Mucosa of gallbladder (tissue), 1 donor: ENCODE results near the gene SLC12A3. TPM values are rescaled to one million over a fixed set of nuclear protein-coding genes. Genes with fewer than 3 reads are reported as not detected.

Experiments used
- DNase-seq: peaks from one replicate; pipeline ENCODE4 v3.0.0-alpha.2; 2020; ENCODE audit warnings: low spot score
- total RNA-seq: library from RNA; stranded (reverse); gene quantifications from one replicate; pipeline ENCODE4 v1.2.1, GENCODE V29; 2021
- donor health status: DM: no; HTN: no; CAD: no.

SLC12A3 gene
- total RNA-seq, 1 donor from 2014 or later = 0.20 TPM

DNA sequence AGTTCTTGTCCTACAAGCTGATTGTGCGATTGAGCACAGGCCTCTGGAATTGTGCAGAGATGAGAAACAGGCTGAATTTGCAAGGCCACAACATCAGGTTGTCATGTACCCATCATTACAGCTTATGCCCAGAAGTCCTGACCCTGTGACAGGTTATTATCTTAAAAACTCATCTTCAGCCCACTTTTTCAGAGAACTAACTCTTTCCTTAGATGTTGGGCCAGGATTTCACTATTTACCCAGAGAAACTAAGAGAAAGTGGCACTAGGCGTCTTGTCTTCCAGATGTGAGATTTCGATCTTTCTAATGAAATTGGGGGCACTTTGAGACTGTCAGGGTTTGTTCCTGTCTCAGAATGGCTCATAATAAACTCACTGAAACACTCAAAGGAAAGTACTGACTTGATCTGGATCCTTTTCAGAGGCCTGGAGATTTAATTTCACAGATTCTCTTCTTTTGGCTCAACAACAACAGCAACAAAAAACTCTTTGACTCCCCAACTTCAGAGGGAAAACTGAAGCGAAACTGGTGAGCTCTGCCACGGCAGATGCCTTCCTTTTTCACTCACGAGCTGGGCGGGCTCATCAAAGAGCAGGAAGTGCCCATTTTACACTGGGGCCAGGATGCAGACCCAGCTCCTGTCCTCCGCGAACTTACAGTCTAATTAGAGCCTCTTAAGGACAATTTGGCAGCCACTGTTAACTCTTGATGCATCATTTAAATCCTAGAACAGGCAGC lies 17.7 kb upstream of the SLC12A3 start:
- no peak for DNase-seq

DNA sequence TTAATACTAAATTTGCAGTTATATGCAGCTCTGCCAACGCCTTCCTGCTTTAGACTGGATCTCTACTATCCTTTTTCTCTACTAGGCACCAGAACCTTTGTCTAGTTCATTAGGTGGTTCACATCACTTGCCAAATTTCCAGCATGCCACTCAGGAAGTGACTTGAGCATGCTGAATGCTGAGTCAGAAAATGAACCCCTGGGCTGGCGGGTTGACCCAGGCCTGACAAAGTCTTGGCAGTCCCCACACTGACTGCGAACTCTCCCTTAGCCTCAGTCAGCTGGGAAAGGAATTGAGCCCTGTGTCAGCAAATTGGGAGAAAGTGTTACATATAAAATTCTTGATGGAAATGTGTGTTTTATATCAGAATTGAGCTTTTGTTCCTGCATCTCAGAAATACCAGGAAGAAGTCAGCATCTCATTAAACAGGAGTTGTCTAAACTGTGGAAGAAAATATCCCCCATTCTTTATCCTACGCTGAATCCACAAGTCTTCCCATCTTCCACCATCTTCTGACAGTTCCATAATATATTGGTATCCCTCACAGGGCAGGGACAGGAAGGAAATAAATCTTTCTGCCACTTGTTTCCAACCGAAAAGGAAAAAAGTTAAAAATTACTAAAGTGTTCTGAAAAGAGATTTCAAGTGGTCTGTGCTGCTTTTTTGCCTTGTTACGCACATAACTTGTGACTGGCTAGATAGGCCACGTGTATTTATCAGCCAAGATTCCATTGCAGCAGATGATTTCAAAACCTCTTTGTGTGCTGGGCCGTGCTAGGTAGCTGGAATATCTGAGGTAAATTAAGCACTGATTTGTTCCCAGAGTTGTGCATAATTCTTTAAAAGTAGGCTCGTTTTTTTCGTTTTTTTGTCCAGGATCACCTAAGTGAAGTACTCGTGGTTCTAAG lies 16.7 kb upstream of the SLC12A3 start:
- DNase-seq = no peak

DNA sequence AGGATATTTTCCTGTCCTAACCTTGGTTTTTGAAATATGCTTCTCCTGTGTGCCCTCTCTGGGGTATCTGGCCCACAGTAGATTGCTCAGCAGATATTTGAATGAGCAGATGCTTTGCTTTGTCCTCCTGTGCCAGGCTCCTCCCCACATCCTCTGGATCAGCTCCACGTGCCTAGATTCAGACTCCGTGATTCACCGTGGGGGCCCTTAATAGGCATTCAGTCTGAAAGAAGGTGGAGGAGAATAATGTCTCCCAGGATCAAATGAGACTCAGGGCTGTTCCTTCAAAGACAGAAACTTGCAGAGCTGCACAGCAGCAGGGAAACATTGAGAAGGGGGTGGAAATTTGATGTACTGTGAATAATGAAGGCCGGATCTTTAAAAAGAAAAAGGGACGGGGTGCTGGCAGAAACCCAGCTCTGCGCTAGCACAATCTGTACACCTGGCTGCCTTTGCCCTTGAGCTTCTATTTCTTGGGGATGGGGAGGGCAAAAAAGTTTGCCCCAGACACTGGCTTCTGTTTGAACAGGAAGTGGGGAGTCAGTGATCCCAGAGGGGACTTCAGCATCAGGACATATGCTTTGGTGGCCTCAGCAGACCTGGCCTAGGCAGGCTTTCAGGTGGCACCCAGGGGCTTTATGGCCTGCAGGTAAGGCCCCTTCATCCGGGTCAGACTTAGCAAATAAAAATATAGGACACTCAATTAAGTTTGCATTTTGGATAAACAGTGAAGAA lies 15.9 kb upstream of the SLC12A3 start:
- DNase-seq = no peak

DNA sequence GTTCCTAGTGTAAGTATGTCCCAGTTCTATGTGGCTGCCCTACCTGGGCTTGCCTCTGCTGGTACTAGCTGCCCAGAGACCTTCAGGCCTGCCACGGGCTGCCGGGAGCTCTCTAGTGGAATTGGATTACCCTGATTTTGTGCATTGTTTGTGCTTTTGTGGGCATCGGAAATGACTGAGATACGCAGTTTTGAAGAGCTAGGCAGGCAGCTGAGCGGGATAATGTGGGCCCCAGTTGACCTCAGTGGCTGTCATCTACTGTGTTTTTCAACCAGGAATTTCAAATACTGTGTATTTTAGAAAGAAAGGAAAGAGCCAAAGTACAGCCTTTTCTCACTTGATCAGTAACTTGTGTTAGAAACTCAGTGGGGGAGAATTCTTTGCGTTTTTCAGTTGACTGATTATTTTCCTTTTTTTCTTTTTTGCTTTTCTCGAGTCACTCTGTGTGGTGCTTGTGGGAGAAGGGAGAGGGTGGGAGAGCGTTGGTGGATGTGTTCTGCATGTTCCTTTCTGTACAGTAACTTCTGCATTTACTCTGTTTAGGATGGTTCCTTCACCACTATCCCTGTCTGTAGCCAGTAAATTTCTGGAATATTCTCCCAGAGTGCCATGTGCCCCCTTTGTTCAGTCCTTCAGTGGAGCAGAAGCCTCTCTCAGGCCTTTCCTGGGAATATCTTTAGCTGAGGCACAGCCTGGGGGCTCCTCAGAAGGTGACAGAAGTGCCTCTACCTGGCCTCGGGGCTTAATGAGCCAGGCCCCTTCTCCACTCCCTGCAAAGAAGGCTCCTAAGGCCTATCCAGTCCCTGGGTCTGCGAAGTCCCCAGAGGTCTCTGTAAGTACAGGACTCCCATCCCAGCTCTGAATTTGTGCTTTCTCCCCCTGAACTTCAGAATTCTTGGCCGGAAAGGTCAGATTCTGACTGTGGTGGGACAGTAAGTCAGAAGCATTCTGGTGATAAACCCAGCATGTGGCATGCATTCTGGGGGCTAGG lies 15.0 kb upstream of the SLC12A3 start:
- DNase-seq = no peak

DNA sequence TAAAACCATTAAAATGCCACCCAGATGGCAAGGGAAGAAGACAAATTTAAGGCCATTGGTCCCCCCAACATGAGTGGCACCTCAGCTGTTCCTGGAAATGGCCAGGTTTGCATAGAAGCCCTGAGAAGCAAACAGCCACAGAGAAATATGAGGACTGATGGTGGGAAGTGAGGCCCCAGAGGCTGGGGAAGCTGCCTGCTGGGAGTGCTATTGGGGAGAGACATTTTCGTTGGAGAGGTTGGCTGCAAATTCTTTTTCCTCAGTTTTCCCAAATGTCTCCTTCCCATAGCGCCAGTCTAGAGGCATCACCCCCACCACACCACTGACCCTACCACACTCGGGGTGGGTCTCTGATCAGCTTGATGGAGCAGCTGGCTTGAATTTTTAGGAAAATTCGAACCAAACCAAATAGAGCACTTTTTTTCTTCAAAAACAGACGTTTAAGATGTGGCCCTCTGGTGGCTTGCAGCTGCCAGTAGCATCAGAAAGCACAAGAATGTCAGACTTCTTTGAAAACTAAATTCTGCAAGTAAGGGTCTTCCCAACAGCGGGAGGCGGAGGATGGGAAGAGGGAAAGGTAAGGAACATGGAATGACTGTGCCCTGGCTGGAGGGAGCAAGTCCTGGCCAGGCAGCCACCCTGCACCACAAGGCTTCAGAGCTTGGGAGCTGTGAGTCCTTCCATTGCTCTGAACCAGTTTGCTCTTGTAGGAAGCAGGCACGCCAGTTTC lies 13.2 kb upstream of the SLC12A3 start:
- no peak for DNase-seq

DNA sequence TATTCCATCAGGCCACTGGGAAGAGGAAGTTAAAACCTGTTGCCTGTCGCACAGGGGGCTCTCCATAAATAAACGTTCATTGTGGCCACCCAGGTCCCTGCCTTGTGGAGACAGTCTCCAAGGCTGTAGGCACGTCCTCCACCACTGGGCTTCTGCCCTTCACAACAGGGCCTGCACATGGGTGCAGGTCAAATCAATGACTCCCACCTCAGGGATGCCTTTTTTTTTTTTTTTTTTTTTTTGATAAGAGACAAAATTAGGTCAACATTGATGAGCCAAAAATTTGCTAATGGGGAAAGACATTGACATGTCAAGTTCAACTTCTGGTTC lies 12.6 kb upstream of the SLC12A3 start:
- no peak for DNase-seq

DNA sequence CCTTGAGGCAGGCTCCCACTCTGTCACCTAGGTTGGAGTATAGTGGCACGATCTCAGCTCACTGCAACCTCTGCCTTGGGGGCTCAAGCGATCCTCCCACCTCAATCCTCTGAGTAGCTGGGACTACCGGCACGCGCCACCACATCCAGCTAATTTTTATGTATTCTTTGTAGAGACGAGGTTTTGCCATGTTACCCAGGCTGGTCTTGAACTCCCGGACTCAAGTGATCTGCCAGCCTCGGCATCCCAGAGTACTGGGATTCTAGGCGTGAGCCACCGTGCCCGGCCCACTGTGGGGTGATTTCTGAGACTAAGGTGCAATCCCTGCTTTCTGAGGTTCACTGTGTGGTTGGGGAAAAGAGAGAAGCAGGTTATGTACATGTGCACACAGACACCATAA lies 12.0 kb upstream of the SLC12A3 start:
- DNase-seq = no peak

DNA sequence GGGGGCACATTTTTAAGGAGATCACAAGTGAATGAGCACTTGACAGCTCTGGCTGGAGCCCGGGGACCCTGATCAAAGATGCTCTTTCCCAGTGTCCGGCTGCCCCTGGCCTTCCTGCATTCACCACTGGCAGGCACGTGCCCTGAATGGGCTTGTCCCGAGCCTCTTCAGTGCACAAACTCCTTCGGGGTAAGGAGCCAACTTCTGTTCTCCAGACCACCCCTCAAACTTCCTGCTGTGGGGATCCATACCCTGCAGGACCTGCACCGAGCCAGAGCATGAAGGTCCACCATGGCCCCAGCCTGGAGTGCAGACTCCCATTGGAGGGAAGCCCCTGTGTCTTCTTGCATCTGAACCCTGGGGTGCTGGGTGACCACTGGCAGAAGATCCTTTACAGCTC lies 9.8 kb upstream of the SLC12A3 start:
- no peak for DNase-seq

DNA sequence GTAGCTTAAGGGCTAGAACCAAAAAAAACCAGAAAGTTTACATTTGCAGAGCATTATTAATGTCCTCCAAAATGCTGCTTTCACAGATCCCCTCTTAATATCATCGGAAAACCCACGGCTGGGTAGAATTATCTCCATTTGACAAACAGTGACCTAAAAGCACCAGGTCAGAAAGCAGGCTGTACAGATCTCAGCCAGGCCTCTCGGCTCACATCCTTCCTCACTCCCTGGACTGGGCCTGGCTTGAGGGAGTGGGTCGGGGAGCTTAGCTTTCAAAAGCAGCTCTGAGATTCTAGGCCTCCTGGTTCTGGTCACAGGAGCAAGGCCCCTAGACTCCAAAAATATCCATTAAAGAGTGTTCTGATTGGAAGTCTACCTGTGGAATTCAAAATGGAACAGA lies 9.1 kb upstream of the SLC12A3 start:
- DNase-seq = no peak

DNA sequence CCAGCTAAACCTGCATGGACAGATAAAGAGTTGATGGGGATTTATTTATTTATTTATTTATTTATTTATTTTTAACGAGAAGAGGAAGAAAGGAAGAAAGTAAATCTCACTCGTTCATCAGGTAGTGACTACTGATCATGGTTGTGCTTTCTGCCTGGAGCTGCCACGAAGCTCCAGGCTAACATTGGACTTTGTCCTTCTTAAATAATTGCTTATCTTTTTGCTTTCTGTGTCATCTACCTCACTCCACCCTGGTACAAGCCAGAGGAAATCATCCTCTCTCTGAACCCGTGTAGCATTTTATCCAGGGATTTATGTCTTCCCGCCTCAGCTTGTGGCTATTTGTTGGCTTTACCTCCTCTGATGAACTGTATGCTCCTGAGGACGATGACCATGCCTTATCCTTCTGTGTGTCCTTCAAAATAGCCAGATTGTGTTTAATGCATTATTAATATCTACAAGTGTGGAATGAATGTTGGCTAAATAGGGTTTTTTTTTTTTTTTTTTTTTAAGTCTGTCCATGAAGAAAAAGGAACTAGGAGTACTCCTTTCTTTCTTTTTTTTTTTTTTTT lies 8.0 kb upstream of the SLC12A3 start:
- no peak for DNase-seq

DNA sequence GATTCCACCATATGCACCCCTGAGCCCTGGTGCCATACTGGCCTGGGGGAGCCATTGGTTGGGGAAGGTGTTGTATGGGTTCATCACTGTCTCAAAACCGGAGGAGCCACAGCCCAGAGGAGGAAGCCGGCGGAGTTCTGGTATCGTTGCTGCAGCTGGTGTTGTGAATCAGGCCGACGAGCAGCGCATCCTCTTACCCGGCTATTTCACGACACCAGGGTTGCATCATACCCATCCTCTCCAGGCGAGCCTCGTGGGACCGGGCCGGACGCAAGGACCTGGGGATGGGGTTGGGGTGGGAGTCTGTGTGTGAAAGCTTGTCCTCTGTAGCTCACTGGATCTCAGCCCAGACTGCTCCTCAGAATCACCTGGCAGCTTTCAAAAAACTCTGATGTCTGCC lies 6.6 kb upstream of the SLC12A3 start:
- no peak for DNase-seq

DNA sequence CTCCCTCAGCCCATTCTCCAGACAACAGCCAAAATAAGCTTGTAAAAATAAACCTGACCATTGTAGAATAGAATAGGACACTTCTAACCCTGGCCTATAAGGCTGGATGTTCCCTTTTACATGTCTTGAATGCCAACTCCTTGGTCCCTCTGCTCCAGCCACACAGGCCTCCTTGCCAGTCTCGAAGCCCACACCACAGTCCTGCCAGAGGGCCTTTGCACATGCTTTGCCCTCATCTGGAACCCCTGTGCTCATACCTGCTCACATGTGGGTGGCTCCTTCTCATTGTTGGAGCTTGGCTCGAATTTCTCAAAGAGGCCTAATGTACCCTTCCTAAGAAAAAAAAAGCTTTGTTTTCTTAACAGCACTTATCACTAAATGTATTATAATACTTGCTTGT lies 5.4 kb upstream of the SLC12A3 start:
- no peak for DNase-seq

DNA sequence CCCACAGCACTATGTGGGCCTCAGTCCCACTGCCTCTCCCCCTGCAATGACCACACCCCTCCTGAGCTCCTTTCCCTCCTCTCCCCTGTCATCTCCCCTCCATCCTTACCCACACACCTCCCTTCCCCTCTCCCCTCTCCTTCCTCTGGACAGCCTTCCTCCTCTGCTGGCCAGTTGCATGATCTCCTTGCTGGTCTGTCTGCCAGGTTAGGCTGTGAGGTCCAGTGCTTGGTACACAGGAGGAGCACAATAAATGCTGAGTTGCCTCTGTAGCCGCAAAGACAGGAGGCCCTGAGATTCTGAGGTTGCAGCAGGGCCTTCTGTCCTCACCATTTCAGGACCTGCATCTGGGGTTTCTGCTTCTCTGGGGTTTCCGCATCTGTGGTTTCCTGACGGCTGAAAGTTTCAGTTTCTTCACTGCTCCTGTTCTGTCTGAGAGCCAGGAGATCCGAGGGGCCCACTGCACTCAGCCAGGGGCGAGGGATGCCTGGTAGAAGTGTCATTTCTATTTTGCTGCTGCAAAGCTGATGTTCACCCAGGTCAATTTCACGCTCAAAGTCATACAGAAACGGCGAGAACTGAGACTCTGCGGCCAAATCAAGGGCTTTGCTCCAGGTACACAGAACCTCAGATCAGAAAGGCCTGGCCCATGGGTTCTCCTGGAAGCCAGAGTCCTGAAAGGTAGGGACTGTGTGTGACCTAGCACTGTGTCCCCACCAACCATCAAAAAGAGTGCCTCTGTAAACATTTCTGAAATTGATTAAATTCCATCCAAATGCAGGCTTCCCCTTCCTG lies 4.6 kb upstream of the SLC12A3 start:
- DNase-seq = no peak

DNA sequence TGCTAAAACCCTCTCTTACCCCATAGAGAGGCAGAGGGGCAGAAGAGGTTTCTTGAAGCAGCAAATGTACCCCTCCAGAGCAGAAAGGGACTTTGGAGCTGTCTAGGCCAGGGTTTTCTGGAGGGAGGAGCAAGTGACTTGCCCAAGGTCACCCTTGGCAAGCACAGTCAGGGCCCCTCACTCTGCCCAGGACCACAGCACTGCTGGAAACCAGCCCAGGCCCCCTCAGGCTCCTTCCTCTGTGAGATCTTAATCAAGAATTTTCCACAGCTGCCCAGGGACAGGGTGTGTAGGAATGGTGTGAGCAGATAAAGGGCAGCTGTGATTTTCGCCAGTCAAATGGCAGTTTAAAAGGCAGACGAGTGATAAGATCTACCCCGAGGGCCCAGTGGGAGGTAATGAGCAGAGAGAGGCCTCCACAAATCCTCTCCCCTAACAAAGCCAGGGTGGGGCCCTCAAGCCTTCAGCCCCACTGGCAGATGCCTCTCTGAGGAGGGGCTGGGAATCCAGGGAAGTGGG lies 3.9 kb upstream of the SLC12A3 start:
- DNase-seq = no peak

DNA sequence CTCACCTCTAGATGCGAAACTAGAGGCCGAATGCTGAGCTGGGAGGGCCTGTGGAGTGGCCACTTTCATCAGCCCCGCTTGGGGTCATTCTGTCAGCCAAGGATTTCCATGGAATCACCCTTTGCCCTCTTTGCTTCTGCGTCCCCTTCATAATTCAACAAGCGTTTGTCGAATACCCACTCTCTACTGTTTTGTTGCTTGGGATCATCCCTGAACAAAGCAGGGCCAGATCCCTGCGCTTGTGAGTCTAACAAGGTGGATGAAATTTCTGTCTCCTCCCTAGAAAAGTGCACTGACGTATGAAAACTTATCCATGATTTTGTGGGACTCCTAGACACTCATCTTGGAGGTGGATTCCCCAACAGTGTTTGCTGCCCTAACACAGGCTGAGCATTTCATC lies 3.3 kb upstream of the SLC12A3 start:
- DNase-seq = no peak

DNA sequence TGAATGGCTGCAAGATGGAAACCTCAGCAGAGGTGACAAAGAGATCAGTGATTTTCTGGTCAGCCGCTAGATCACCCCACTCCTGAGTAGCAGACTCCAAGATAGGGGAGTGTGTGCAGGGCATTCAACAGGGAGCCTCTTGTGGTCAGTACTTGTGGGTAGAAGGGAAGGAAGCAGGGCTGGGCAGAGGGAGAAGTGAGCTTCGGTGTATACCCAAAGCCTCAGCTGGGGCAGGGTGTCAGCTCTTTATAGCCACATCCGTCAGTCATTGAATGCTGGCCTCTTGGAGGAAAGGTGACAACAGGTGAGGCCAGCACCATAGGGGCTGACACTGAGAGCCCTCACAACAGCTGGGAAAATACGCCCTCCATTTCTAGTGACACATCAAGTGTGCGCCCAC lies 2.2 kb upstream of the SLC12A3 start:
- no peak for DNase-seq

DNA sequence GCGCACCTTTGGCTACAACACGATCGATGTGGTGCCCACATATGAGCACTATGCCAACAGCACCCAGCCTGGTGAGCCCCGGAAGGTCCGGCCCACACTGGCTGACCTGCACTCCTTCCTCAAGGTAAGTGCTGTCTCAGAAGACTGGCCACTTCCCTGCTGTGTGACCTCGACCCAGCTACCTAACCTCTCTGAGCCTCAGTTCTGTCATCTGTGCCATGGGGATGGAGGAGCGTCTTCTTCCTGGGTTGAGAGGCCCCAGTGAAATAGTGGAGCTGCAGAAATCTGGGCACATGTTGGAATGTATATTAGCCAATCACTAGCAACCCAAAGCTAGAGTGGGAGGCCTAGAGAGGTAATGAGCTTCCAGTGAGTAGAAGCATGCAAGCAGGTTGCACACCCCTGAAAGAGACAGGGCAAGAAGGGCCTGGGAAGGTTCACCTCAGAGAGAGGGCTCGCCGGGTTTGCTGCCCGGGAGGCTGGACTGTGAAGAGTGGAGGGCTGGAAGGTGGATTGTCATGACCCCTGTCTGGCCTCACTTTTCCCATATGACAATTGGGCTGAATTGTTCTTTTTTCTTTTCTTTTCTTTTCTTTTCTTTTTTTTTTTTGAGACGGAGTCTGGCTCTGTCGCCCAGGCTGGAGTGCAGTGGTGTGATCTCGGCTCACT lies 521 bp downstream of the SLC12A3 start:
- DNase-seq = no peak

DNA sequence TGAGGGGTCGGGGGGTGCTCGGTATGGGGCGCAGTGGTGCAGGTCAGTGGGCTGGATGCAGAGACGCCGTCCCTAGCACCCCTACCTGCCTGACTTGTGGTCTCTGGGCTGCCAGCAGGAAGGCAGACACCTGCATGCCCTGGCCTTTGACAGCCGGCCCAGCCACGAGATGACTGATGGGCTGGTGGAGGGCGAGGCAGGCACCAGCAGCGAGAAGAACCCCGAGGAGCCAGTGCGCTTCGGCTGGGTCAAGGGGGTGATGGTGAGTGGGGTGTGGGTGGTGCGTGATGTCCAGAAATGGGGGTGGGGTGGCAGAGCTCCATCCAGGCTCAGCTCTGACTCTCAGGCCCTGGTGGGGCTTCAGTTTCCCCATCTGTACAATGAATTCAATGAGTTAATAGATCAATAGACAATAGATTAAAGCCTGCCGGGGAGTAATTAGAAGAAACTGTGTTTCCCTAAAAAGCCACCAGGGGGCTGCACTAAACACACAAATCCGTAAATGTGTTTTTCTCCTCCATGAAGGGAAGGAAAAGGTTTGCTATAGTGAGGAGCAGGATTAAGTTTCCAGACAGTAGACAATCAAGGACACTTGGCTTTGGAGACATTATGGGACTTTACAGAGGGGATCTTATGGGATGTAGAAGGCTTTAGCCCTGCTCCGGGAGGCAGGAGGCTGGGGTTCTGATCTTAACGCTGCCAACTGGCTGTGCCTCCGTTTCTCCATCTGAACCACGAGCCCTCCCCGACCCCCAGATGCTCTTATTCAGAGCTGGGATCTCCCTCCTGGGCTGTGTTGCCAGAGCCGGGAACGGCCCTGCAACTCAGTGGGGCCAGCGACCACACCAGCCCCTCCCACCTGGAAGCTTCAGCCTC lies 2.2 kb downstream of the SLC12A3 start:
- peak; percentile 46 for DNase-seq
